Measurements from ENCODE around the gene TGFBI.
A peak's percentile ranks its signal among the peaks of the same experiment; 100 is the strongest.
"Not testable (repeated sequence)": the region's sequence is repeated elsewhere in the genome, so short reads cannot be mapped to it uniquely, and the experiment has no call there.

Gene TGFBI

GRCh38 chr5:136028090-136028489 is 698 bp upstream of the TGFBI start:
- DNase-seq = peak; percentile 9

DNA sequence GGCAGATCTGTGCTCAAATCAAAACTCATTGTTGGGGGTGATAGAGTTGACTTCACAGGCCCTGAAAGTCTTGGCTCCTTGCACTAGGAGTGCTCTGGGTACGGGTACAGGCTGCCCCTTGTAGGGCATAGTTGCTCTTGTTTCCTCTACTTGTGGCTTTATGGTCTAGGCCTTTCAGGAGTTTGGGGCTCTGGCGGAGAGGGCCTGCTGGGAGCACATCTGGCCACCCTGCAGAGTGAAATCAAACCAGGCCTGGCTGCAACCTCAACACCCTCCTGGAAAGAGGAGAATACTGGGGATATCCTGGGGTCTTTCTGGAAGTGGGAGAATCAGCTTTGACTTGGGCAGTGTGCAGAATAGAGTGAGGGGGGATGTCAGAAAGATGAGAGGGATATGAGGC is 1.5 kb downstream of the TGFBI start:
- peak; percentile 33 for DNase-seq

DNA sequence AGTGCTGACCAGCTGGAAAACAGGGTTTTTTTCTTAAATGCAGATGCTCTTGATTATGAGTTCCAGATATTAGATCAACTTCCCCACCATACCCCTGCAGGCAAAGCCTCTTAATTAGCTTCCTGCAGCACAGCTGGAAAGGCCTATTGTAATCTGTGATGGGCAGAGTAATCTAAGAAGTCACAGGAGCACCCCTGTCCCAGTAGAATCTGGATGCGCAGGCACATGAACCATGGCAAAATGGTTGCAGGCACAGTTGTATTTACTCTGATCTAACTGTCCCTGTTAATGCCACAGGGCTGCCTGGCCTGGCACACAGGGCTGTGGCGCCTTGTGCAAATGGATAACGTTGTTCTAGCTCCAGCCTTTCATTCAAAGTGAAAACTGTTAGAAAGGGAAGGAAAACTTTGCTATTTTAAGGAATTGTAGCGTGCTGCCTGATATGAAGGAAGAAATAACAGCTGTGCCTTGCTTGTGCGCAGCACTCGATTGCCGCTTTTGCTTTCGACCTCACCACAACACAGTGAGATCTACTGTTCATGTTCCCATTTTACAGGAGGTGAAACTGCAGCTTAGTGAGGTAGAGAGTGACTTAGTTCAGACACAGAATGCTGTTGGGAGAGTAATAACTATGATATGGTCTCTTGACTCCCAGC is 2.3 kb downstream of the TGFBI start:
- DNase-seq = peak; percentile 12

GRCh38 chr5:136031711-136032110 is 2.9 kb downstream of the TGFBI start:
- DNase-seq = peak; percentile 53

DNA sequence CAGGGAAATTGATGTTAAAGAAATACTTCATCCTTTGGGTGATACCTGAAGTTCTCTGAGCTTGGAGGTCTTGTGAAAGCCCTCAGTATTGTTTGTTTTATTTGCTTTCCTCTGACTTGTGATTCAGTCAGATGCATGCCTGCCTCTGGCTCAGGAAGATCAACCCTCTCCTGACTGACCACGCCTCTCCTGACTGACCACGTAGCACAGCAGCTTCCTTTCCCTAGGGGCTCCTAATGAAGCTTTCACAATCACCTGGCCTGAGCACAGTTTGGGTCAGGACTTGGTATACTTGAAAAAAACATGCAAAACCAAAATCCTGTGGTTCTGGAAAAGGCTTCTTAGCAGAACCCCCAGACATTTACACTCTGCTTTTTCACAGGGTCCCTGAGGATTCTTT is 3.8 kb downstream of the TGFBI start:
- peak; percentile 49 for DNase-seq

GRCh38 chr5:136033234-136033633 is 4.4 kb downstream of the TGFBI start:
- DNase-seq = peak; percentile 13

GRCh38 chr5:136033848-136034247 is 5.1 kb downstream of the TGFBI start:
- peak; percentile 11 for DNase-seq

DNA sequence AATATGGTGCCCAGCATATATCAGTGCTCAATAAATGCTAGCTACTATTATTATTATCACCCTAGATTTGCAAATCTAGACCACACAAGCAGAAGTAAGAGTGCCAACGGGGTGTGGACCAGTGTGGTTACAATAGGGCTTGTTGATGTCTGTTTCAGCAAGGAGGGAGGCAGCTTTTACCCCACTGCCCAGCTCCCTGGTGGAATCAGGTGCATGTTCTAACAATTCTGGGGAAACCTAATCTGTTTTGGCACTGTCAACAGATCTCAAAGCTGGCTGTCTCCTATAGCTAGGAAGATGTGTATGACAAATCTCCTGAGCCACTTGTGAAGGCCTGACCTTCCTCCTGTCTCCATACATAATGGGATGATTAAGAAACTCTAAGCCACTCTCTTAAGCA is 5.7 kb downstream of the TGFBI start:
- DNase-seq = no peak

- DNase-seq = peak; percentile 31
Measured at GRCh38 chr5:136034984-136035383, 6.2 kb downstream of the TGFBI start.

GRCh38 chr5:136035837-136036236 is 7.0 kb downstream of the TGFBI start:
- DNase-seq = peak; percentile 32

- peak; percentile 54 for DNase-seq
Measured at GRCh38 chr5:136036293-136036911, 7.6 kb downstream of the TGFBI start.

DNA sequence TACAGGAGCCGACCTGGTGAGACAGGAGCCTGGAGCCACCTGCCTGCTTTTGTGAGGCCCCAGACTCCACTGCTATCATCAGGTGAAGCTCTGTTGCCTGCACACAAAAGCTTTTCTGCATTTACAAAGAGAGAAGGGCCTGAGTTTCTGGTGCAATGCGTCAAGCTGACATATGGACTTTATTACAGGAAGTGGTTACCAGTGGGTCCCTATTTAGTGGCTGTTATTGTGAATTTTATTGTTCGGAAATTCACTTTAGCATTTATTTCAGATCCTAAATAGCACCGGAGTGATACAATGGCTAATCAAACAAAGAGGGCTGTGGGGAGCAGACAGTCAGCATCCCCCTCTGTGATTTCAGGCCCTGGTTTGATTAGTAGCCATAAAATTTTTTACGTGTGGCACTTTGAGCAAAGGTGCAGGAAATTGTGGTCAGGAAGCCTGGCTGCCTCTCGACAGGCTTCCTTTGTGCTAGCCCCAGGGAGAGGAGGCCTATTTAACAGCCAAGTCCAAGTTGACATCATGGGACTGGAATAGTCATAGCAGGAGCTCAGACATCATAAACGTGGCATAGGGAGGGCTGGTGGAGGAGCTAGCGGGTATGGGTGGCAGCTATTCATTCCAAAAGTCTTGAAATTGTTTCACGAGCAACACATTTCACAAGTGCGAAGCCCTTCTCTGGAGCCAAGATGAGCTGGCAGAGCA is 8.4 kb downstream of the TGFBI start:
- peak; percentile 87 for DNase-seq

- DNase-seq = no peak
Measured at GRCh38 chr5:136038635-136039034, 9.8 kb downstream of the TGFBI start.

DNA sequence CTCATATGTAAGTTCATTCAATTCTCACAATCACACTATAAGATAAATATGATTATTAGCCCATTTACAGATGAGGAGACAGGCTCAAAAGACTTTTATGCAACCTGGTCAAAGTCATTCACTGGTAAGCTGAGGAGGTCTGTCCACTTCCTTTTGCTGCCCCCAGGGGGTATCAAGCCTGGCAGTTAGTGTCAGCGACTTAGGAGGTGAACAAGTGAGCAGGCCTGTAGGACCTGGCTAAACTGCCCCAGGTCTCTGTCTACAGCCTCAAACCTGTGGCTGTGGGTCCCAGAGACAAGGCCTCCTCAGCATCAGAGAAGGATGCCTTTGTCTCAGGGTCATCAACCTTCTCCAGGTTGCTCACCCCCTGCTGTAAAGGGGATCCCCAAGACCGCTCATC is 10.4 kb downstream of the TGFBI start:
- DNase-seq = no peak

- no peak for DNase-seq
Measured at GRCh38 chr5:136040746-136041415, 12.1 kb downstream of the TGFBI start.

DNA sequence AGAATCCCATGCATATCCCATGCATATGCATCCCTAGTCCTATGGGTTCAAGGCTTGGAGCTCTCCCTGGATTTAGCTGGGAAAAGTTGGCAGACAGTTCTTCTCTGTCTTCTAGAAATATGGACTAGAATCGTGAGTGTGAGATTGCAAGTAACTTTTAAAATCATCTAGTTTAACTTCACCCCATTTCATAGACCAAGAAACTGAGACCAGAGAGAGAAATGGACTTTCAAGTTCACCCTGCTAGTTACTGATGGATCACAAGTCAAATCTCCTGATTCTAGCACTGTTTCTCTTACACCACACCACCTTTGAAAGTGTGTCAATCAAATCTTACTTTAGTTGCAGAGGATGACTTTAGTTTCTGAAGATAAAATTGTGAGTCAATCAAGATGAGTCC is 13.4 kb downstream of the TGFBI start:
- DNase-seq = no peak

- DNase-seq = peak; percentile 93
Measured at GRCh38 chr5:136042665-136043121, 13.9 kb downstream of the TGFBI start.

DNA sequence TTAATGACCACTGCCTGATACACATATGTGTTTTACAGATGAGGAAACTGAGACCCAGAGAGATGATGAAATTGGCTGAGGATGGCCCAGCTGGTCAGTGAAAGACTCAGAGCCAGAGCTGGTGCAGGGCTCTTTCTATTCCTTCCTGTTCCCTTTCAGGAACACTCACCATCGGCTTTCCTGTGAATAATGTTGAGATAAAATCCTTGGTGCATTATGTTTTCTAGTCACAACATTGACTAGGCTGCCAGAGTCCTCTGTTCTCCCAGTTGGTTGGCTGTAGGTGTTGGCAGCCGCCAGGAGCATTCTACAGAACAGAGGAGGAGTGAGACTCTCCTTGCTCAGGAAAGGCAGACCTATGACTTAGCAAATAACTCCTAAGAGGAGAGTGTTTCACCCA is 14.8 kb downstream of the TGFBI start:
- no peak for DNase-seq

DNA sequence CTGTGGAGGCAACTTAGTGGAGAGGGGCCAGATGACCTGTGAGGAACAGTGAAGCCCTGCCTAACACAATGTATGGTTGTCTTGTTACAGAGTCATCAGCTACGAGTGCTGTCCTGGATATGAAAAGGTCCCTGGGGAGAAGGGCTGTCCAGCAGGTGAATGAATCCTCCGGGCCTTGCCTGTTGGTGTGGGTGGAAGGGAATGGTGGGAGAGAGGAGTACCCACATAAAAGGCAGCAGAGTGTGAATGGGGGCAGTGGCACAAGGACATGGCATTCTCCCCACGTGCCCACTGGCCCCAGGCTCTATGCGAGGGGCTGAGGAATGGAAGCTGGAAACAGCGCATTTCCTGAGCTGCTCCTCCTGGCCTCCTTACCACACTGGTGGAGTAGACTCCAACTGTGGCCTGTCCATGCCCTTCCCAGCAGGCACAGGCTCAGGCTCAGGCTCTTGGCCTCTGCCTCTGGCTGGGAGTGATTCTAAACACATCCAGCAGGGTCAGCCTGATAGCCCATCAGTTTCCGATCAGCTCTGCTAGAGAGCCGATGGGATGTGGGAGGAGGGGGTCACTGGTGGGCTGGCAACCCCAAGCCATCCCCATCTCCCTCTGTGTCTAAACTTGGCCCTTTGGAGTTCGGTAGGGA is 15.3 kb downstream of the TGFBI start:
- DNase-seq = no peak

DNA sequence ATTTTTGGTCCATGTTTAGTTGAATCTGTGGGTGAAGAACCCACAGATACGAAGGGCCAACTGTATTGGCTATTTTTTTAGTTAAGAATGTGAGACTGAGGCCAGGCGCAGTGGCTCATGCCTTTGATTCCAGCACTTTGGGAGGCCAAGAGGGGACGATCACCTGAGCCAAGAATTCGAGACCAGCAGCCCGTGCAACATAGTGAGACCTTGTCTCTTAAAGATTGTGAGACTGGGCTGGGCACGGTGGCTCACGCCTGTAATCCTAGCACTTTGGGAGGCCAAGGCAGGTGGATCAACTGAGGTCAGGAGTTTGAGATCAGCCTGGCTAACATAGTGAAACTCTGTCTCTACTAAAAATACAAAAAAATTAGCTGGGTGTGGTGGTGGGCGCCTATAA is 16.2 kb downstream of the TGFBI start:
- not testable (repeated sequence) for DNase-seq

DNA sequence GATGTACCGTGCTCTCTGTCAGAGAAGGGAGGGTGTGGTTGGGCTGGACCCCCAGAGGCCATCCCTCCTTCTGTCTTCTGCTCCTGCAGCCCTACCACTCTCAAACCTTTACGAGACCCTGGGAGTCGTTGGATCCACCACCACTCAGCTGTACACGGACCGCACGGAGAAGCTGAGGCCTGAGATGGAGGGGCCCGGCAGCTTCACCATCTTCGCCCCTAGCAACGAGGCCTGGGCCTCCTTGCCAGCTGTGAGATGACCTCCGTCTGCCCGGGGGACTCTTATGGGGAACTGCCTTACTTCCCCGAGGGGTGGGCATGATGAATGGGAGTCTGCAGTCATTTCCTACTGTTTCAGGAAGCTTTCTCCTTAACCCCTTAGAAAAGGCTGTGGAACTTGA is 17.5 kb downstream of the TGFBI start:
- DNase-seq = no peak

DNA sequence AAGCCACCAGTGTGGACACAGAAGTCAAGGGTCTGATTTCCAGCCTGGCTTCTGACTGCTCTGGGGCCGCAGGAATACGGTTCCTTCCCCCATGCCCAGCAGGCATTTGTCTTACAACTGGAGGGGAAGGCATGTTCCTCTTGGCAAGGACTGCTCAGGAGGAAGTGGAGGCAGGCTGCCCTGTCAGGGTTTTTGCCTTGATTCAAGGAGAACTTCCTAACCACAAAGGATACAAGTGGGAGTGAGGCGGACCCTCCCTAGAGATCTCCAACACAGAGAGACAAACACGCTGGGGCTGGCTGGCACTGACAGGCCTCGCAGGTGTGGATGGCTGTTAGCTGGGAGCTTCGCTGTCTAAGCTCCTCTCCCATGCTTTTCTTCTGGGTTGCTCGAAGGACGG is 19.1 kb downstream of the TGFBI start:
- peak; percentile 22 for DNase-seq

GRCh38 chr5:136048966-136049365 is 20.2 kb downstream of the TGFBI start:
- DNase-seq = no peak
